H9 (cell line): ENCODE results near the gene PPM1N. TPM values are rescaled to one million over a fixed set of nuclear protein-coding genes. Genes with fewer than 3 reads are reported as not detected.

Experiments
- DNase-seq: peaks from one replicate; pipeline ENCODE4 v3.0.0-alpha.2; 2017
- H2AFZ ChIP-seq: one replicate; pipeline ENCODE4 v1.6.1; 2013; ENCODE audit warnings: mild to moderate bottlenecking, low read length, control low read depth, moderate library complexity
- H2AK5ac ChIP-seq: 2 replicates; pipeline ENCODE4 v1.6.1; 2013; ENCODE audit warnings: low read length, control low read depth, mixed read lengths; ENCODE audit not compliant: insufficient read length
- H2BK120ac ChIP-seq: one replicate; pipeline ENCODE4 v1.6.1; 2013; ENCODE audit warnings: low read depth, mild to moderate bottlenecking, low read length, control low read depth, inconsistent platforms; ENCODE audit not compliant: poor library complexity, severe bottlenecking
- H2BK12ac ChIP-seq: 2 replicates; pipeline ENCODE4 v1.6.1; 2013; ENCODE audit warnings: low read length, control low read depth, mixed read lengths, low read depth; ENCODE audit not compliant: insufficient read length
- H2BK15ac ChIP-seq: 2 replicates; pipeline ENCODE4 v1.6.1; 2013; ENCODE audit warnings: low read depth, low read length, control low read depth
- H2BK20ac ChIP-seq: one replicate; pipeline ENCODE4 v1.6.1; 2013; ENCODE audit warnings: low read depth, mild to moderate bottlenecking, low read length, control low read depth, inconsistent platforms; ENCODE audit not compliant: poor library complexity, severe bottlenecking
- H2BK5ac ChIP-seq: 2 replicates; pipeline ENCODE4 v1.6.1; 2013; ENCODE audit warnings: low read length, control low read depth, mixed read lengths; ENCODE audit not compliant: insufficient read length
- H3K14ac ChIP-seq: 2 replicates; pipeline ENCODE4 v1.6.1; 2013; ENCODE audit warnings: low read length, control low read depth; ENCODE audit not compliant: insufficient read depth
- H3K18ac ChIP-seq: 2 replicates; pipeline ENCODE4 v1.6.1; 2013; ENCODE audit warnings: low read depth, mild to moderate bottlenecking, mixed read lengths, low read length, control low read depth; ENCODE audit not compliant: insufficient read length
- H3K23ac ChIP-seq: 2 replicates; pipeline ENCODE4 v1.6.1; 2013; ENCODE audit warnings: low read length, control low read depth, mixed read lengths, low read depth; ENCODE audit not compliant: insufficient read length
- H3K23me2 ChIP-seq: 2 replicates; pipeline ENCODE4 v1.6.1; 2013; ENCODE audit warnings: low read depth, mild to moderate bottlenecking, mixed read lengths, low read length, control low read depth; ENCODE audit not compliant: insufficient read length, poor library complexity, severe bottlenecking
- H3K27ac ChIP-seq: 2 replicates; pipeline ENCODE4 v1.5.1; 2013; ENCODE audit warnings: low read length, control low read depth, mixed read lengths, low read depth; ENCODE audit not compliant: insufficient read length
- H3K27me3 ChIP-seq: 2 replicates; pipeline ENCODE4 v1.6.1; 2013; ENCODE audit warnings: low read length, control low read depth, inconsistent platforms; ENCODE audit not compliant: insufficient read depth
- H3K4ac ChIP-seq: 2 replicates; pipeline ENCODE4 v1.6.1; 2013; ENCODE audit warnings: low read depth, mild to moderate bottlenecking, control low read depth, inconsistent platforms, low read length, moderate library complexity
- H3K4me1 ChIP-seq: 2 replicates; pipeline ENCODE4 v1.6.1; 2013; ENCODE audit warnings: low read length, control low read depth, inconsistent platforms; ENCODE audit not compliant: insufficient read depth
- H3K4me2 ChIP-seq: 2 replicates; pipeline ENCODE4 v1.6.1; 2013; ENCODE audit warnings: low read length, control low read depth, mixed read lengths; ENCODE audit not compliant: insufficient read length, insufficient read depth
- H3K56ac ChIP-seq: 2 replicates; pipeline ENCODE4 v1.6.1; 2013; ENCODE audit warnings: low read depth, mild to moderate bottlenecking, mixed read lengths, low read length, control low read depth; ENCODE audit not compliant: insufficient read length
- H3K79me1 ChIP-seq: 2 replicates; pipeline ENCODE4 v1.6.1; 2013; ENCODE audit warnings: low read depth, mild to moderate bottlenecking, moderate library complexity, low read length, control low read depth, inconsistent platforms; ENCODE audit not compliant: insufficient read depth, poor library complexity, severe bottlenecking
- H3K79me2 ChIP-seq: 2 replicates; pipeline ENCODE4 v1.6.1; 2013; ENCODE audit warnings: low read length, control low read depth, inconsistent platforms; ENCODE audit not compliant: insufficient read depth
- H3K9ac ChIP-seq: 2 replicates; pipeline ENCODE4 v1.6.1; 2013; ENCODE audit warnings: low read length, control low read depth, mixed read lengths; ENCODE audit not compliant: insufficient read length; ENCODE audit errors: extremely low read depth
- H3K9me3 ChIP-seq: one replicate; pipeline ENCODE4 v1.6.1; 2013; ENCODE audit warnings: low read depth, low read length, inconsistent platforms; ENCODE audit not compliant: control insufficient read depth
- H3T11ph ChIP-seq: one replicate; pipeline ENCODE4 v1.6.1; 2013; ENCODE audit warnings: mild to moderate bottlenecking, low read length, control low read depth, inconsistent platforms
- H4K20me1 ChIP-seq: one replicate; pipeline ENCODE4 v1.6.1; 2013; ENCODE audit not compliant: control insufficient read depth, insufficient read length, insufficient read depth
- H4K5ac ChIP-seq: 2 replicates; pipeline ENCODE4 v1.6.1; 2013; ENCODE audit warnings: low read depth, mild to moderate bottlenecking, mixed read lengths, low read length, control low read depth; ENCODE audit not compliant: insufficient read length
- H4K8ac ChIP-seq: replicated peaks from 2 replicates; pipeline ENCODE4 v1.6.1; 2013; ENCODE audit warnings: low read length, control low read depth, mixed read lengths, low read depth; ENCODE audit not compliant: insufficient read length
- H4K91ac ChIP-seq: 2 replicates; pipeline ENCODE4 v1.6.1; 2013; ENCODE audit warnings: low read depth, mild to moderate bottlenecking, moderate library complexity, mixed read lengths, low read length, control low read depth; ENCODE audit not compliant: insufficient read length
- H3K27ac Mint-ChIP-seq, 3 experiments: 2 replicates in 2 of 3; 3 replicates in 1 of 3; pipeline ENCODE4 v1.8.0; 2020 to 2021; ENCODE audit warnings: mixed read lengths in 3 of 3, mild to moderate bottlenecking in 1 of 3, moderate library complexity in 1 of 3
- H3K27me3 Mint-ChIP-seq: 2 replicates; pipeline ENCODE4 v1.8.0; 2021; ENCODE audit warnings: low read depth, mild to moderate bottlenecking, moderate library complexity, mixed read lengths
- H3K36me3 Mint-ChIP-seq, 3 experiments: 2 replicates in 2 of 3; 3 replicates in 1 of 3; pipeline ENCODE4 v1.8.0; 2020 to 2021; ENCODE audit warnings: low read depth in 3 of 3, mixed read lengths in 3 of 3; ENCODE audit not compliant: insufficient read depth in 1 of 3
- H3K4me1 Mint-ChIP-seq, 2 experiments: 2 replicates each; pipeline ENCODE4 v1.8.0; 2020; ENCODE audit warnings: mixed read lengths in 2 of 2
- H3K4me3 Mint-ChIP-seq, 2 experiments: 2 replicates in 1 of 2; 3 replicates in 1 of 2; pipeline ENCODE4 v1.8.0; 2020 to 2021; ENCODE audit warnings: mild to moderate bottlenecking in 2 of 2, mixed read lengths in 2 of 2, moderate library complexity in 1 of 2
- H3K9me3 Mint-ChIP-seq, 2 experiments: 2 replicates in 1 of 2; 3 replicates in 1 of 2; pipeline ENCODE4 v1.8.0; 2020; ENCODE audit warnings: mild to moderate bottlenecking in 2 of 2, mixed read lengths in 2 of 2, moderate library complexity in 1 of 2
- CTCF ChIP-seq: fragments of 200-600 bp; sonication (generic); conservative IDR thresholded peaks from 3 replicates; pipeline ENCODE4 v1.8.0; 2021; ENCODE audit warnings: antibody characterized with exemption, mild to moderate bottlenecking
- WGBS: extraction: QIAGEN DNeasy Blood & Tissue Kit; methylation state at CpG from one replicate; pipeline ENCODE4 v1.1.7; 2013; ENCODE audit warnings: missing lambda C conversion rate, low lambda C conversion rate, mixed read lengths; ENCODE audit not compliant: insufficient read length; ENCODE audit errors: extremely low coverage; 5-methylcytosine and 5-hydroxymethylcytosine counted together
- total RNA-seq: library from RNA; stranded (reverse); gene quantifications from 2 replicates; pipeline ENCODE4 v1.2.1, GENCODE V29; 2021

PPM1N gene
- total RNA-seq, 1 experiment from 2014 or later, result 7.7 TPM

- Histone ChIP-seq H3K27me3 (no peaks in the 10 kb centered on the region), H3K18ac (no peak overlapping the region), H2AFZ (no peak overlapping the region), H3K14ac (no peak overlapping the region), H2BK12ac (no peak overlapping the region), H3K4me1 (no peaks in the 10 kb centered on the region), H3K23me2 (no peaks in the 10 kb centered on the region), H3K9ac (no peak overlapping the region), H2BK15ac (no peak overlapping the region), H3K79me2 (no peaks in the 10 kb centered on the region), H4K8ac (no peak overlapping the region), H3T11ph (no peak overlapping the region), H4K91ac (no peak overlapping the region), H2BK20ac (no peak overlapping the region), H3K27ac (no peak overlapping the region), H2BK120ac (no peak overlapping the region), H3K9me3 (no peaks in the 10 kb centered on the region), H4K20me1 (no peaks in the 10 kb centered on the region), H3K56ac (no peak overlapping the region), H3K4me2 (no peak overlapping the region), H4K5ac (no peak overlapping the region), H2BK5ac (no peak overlapping the region), H3K23ac (no peak overlapping the region), H3K79me1 (no peaks in the 10 kb centered on the region), H2AK5ac (no peak overlapping the region), H3K4ac (no peak overlapping the region)
- Mint-ChIP-seq H3K27ac (no peak overlapping the region), H3K9me3 (peaks cover 0 to 6% of the 10 kb centered on the region in 2 experiments; a peak in 1 of 5 replicates), H3K27me3 (no peaks in the 10 kb centered on the region), H3K4me3 (no peak overlapping the region), H3K4me1 (no peaks in the 10 kb centered on the region), H3K36me3 (no peaks in the 10 kb centered on the region; a peak in 1 of 7 replicates)
- no CpG with 5 or more reads among the region's 9 CpGs for WGBS
- no peak for DNase-seq
- TF ChIP-seq CTCF, result no peak
Measured at GRCh38 chr19:45539459-45539858, 41.2 kb downstream of the PPM1N start.
